SK-N-DZ (cell line): Measurements from ENCODE around the gene EXOG.

Experiments
- DNase-seq: peaks from one replicate; pipeline ENCODE4 v3.0.0-alpha.2; 2015; ENCODE audit warnings: low spot score

EXOG gene

GRCh38 chr3:38545550-38545949 is 49.4 kb downstream of the EXOG start:
- DNase-seq, result no peak

GRCh38 chr3:38545983-38546382 is 49.8 kb downstream of the EXOG start:
- DNase-seq, result no peak

GRCh38 chr3:38548154-38548931 is 52.2 kb downstream of the EXOG start:
- DNase-seq, result no peak

GRCh38 chr3:38549082-38549481 is 52.9 kb downstream of the EXOG start:
- DNase-seq, result no peak

GRCh38 chr3:38549486-38549885 is 53.3 kb downstream of the EXOG start:
- no peak for DNase-seq

GRCh38 chr3:38549957-38550840 is 54.1 kb downstream of the EXOG start:
- no peak for DNase-seq

- DNase-seq, result no peak
These were observed 55.1 kb downstream of the EXOG start for GRCh38 chr3:38551026-38551832.

GRCh38 chr3:38552364-38552763 is 56.2 kb downstream of the EXOG start:
- DNase-seq, result no peak

GRCh38 chr3:38553071-38553470 is 56.9 kb downstream of the EXOG start:
- no peak for DNase-seq

GRCh38 chr3:38554127-38554827 is 58.1 kb downstream of the EXOG start:
- no peak for DNase-seq

- no peak for DNase-seq
These were observed 59.2 kb downstream of the EXOG start for GRCh38 chr3:38555149-38555840.

- DNase-seq, result no peak
These were observed 59.8 kb downstream of the EXOG start for GRCh38 chr3:38555926-38556325.

GRCh38 chr3:38556640-38557358 is 60.7 kb downstream of the EXOG start:
- no peak for DNase-seq

- no peak for DNase-seq
These were observed 62.7 kb downstream of the EXOG start for GRCh38 chr3:38558864-38559263.

- no peak for DNase-seq
These were observed 64.1 kb downstream of the EXOG start for GRCh38 chr3:38560284-38560683.

- no peak for DNase-seq
These were observed 65.0 kb downstream of the EXOG start for GRCh38 chr3:38560996-38561717.

- DNase-seq, result no peak
These were observed 65.8 kb downstream of the EXOG start for GRCh38 chr3:38561746-38562466.

GRCh38 chr3:38562467-38562925 is 66.4 kb downstream of the EXOG start:
- DNase-seq, result no peak
